NCI-H774 (cell line): ENCODE results near the gene MPP3.
"Not testable (repeated sequence)": the region's sequence is repeated elsewhere in the genome, so short reads cannot be mapped to it uniquely, and the experiment has no call there.

ENCODE experiments used
- DNase-seq: peaks from one replicate; lab custom pipeline; 2025; lab: John Stamatoyannopoulos, UW

Gene MPP3

GRCh38 chr17:43808076-43808475 is 24.9 kb downstream of the MPP3 start:
- DNase-seq: no peak

DNA sequence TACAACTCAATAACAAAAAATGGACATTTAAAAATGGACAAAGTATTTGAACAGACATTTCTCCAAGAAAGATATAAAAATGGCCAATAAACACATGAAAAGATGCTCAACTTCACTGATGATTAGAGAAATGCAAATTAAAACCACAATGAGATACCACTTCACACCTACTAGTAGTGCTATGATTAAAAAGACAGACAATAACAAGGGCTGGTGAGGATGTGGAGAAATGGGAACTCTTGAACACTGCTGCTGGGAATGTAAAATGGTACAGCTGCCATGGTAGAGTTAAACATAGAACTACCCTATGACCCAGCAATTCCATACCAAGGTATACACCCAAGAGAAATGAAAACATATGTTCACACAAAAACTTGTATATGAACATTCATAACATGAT is 27.8 kb downstream of the MPP3 start:
- no peak for DNase-seq

- DNase-seq: no peak
These were observed 29.2 kb downstream of the MPP3 start for GRCh38 chr17:43803758-43804157.

GRCh38 chr17:43801844-43802243 is 31.1 kb downstream of the MPP3 start:
- no peak for DNase-seq

DNA sequence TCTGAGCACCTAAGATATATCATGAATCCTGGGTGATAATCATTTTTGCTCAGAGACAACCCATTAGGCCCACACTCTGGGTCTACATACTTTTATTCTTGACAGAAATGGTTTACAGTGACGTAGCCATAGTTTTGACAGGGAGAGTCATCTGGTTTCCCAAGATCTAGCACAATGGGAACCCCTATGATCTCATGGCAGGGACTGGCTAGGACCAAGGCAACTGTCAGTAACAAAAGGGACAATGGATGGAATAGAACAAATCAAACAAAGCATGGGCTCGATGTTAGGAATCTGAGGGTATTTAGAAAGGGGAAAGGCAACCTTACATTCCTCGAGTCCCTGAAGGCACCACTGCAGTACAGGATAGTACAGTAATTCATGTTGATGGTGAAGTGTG is 32.2 kb downstream of the MPP3 start:
- no peak for DNase-seq

DNA sequence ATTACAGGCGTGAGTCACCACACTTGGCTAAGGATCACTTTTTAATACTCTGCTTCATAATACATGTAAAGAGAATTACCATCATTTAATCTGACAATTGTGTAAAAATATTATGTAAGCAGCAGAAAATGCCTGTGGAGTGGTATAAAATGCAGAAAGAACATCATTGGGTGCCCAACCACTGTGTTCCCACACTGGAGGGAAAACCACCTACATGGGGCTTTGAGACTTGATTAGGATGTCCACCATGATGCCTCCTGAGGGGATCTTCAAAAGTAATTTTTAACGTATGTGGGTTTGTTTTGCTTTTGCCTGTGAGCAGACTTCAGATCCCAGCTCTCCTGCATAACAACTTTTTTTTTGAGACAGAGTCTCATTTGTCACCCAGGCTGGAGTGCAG is 33.9 kb downstream of the MPP3 start:
- DNase-seq: no peak

- not testable (repeated sequence) for DNase-seq
These were observed 34.9 kb downstream of the MPP3 start for GRCh38 chr17:43798024-43798423.

DNA sequence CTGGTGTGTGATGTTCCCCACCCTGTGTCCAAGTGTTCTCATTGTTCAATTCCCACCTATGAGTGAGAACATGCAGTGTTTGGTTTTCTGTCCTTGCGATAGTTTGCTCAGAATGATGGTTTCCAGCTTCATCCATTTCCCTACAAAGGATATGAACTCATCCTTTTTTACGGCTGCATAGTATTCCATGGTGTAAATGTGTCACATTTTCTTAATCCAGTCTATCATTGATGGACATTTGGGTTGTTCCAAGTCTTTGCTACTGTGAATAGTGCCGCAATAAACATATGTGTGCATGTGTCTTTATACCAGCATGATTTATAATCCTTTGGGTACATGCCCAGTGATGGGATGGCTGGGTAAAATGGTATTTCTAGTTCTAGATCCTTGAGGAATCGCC is 40.3 kb downstream of the MPP3 start:
- not testable (repeated sequence) for DNase-seq

DNA sequence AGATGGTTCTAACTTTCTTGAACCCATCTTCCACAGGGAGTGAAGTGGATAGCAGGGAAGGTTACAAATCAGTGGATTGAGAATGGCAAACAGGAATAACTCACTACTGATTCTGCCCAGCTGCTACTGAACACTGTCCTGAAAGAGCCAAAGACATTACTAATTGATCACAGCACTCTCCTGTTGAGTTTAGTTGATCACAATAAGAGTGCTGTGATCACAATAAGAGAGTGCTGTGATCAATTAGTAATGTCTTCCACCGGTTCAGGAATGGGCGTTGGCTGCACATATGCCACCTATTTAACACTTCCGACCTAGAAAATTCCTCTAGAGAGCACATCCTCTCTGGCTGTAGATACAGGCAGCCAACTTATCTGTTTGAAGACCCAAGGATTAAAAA is 41.4 kb downstream of the MPP3 start:
- DNase-seq: peak; percentile 24

GRCh38 chr17:43790311-43790940 is 42.5 kb downstream of the MPP3 start:
- peak; percentile 32 for DNase-seq

- DNase-seq: no peak
These were observed 43.5 kb downstream of the MPP3 start for GRCh38 chr17:43789482-43789881.

DNA sequence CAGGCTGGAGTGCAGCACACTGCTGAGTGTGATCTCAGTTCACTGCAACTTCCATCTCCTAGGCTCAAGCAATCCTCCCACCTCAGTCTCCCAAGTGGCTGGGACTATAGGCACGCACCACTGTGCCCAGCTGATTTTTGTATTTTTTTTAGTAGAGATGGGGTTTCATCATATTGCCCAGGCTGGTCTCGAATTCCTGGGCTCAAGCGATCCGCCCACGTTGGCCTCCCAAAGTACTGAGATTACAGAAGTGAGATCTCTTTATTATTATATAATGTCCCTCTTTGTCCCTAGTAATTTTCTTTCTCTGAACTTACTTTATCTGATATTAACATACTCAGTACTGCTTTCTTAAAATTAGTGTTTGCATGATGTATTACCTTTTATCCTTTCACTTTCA is 44.4 kb downstream of the MPP3 start:
- no peak for DNase-seq

DNA sequence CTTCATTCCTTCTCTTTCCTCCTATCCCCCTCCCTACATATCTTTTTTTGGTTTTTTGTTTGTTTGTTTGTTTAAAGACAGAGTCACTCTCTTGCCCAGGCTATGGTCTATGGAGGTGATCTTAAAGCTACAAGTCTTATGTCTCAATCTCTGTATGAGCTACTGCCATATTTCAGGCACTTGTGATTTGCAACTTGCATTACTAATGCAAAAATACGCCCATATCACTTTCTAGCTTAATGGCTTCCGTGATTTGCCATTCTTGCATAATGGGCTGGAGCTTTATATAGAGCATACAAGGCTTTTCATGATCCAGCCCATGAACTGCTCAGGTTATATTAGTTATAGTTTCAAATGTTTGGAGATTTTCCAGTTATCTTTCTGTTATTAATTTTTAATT is 45.2 kb downstream of the MPP3 start:
- DNase-seq: no peak

DNA sequence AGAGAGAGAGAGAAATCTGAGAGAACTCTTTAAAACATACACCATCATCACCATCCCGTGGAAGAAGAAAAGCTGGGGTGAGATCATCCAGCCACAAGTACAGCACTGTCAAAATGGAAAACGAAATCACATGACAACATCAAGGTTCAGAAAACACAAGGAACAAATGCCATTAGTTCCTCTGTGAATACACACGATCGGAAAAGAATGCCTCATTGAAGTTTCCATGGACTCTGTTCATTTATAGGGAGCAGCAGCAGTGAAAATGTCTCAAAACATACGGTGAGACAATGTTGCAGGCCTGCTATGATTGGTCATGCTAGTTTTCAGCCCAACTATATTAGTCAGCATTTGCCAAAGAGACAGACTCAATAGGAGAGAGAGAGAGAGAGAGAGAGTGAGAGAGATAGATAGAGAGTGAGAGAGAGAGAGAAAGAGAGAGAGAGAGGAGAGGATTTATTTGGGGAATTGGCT is 48.3 kb downstream of the MPP3 start:
- no peak for DNase-seq

- DNase-seq: no peak
These were observed 48.9 kb downstream of the MPP3 start for GRCh38 chr17:43784068-43784467.

DNA sequence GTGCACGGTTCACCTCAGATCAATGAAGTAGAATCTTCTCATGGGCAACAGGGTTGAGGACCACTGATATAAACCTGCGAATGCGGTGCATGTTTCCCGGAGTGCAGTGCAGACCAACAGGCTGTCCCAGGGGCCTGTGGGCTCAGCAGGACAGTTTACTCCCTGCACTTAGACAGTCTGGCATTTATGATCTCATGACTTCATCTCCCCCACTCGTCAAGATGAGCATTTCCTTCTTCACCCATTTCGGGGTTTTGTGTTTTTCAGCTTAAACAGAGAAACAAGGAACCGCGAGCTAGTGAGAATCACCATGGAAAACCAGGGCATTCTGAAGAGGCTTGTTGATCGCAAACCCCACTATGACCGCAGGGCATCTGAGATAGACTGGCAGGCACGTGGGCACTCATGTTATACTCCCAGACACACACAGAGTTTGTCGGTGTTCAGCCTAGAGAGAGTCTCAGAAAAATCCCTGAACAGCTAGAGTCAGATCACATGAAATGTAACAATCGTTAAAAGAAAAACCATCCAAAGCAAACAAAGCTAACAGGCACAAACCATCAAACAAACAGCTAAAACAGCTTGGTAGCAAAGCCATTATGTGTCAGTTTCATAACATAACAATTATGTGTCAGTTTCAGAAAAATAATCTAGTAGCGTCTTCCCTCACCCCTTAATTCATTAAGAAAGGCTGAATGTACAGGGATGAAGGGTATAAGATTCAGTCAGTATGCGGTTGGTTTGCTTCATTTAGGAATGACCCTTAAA is 49.8 kb downstream of the MPP3 start:
- no peak for DNase-seq

- no peak for DNase-seq
These were observed 52.8 kb downstream of the MPP3 start, which contains the start of gene CFAP97D1 for GRCh38 chr17:43780135-43780534. Gene CFAP97D1 (plus strand): TSS chr17:43780435. CDS start chr17:43780463, 28 bp downstream.

DNA sequence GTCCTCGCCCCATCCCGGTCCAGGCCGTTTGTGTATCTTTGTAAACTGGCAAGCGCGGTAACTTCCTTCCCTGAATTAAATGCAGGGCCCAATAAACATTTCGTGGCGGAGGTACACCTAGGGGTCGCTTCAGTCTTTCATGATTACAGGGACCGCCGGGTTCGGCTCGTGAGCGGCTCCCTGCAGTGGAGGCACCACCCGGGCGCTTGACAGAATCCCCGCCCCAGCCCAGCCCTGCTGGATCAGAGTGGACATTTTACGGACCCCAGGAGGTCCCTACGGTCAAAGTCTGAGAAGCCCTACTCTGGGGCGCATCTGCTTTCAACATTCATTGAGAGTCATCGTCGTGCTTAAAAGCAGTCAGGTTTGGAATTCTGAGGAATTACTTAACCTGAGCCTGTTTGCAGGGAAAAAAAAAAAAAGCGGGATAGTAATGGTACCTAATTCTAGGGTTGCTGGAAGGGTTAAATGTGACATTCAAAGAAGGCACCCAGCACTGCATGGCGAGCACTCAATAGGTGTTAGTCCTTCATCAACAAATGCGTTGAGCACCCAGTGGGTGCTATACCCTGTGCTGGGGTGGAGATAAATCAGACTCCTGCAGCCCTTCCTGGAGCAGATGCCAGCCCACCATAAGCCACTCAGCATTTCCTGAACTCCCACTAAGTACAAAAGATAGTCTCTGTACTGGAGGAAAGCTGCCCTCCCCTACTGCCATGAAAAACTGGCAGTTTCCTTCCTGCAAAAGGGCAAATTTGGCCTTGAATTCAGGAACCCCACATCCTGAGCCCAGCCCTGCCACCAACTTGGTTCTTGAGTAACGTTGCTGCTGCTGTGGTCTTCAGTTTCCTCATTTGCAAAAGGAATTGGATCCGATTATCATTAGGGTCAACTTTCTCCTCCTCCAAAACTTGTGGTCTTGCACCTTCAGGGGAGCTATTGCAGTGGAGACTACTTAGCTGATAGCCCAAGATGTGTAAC is 53.5 kb downstream of the MPP3 start:
- DNase-seq: no peak

- peak; percentile 90 for DNase-seq
These were observed 54.4 kb downstream of the MPP3 start, which contains the start of gene DUSP3 for GRCh38 chr17:43778337-43779144. Gene DUSP3 (minus strand): TSS chr17:43778977. CDS start chr17:43778924, 53 bp downstream.

- no peak for DNase-seq
These were observed 58.4 kb downstream of the MPP3 start for GRCh38 chr17:43774304-43775250.
